Measurements from ENCODE around the gene NCBP3. TPM values are rescaled to one million over a fixed set of nuclear protein-coding genes. Genes with fewer than 3 reads are reported as not detected.

Gene NCBP3
- total and polyA plus RNA-seq, 2 donors (not counting 3 experiments of a cell fraction or from before 2014, with no cell fraction given), result 18.2 to 51.1 TPM

DNA sequence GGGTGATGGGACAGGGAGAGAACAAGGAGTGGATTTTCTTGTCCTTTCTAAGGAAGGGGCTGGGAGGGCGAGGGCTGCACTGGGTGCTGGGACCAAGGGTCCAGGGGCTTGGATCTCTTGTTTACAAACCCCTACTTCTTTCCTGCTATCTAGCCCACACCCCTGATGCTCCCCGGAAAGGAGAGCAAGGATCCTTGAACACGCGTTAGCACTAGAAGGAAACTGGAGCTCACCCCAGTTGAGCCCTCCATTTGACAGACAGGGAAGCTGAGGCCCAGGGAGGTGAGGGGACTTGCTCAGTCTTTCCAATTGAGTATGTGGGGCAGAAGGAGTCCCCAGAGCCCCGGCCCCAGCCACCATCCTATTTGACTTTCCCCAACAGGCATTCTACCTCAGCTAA, 40.5 kb downstream of the NCBP3 start:
- CTCF ChIA-PET, result interaction anchor here (0.9 kb wide), 1 partner anchor 70 kb away, joined by 3 read pairs; no protein-coding TSS in a partner anchor
- H3K9me1 ChIP-seq (replicated peaks; ENCODE audit: control insufficient read depth, extremely low read depth, insufficient read depth, low read length), result no peaks in the 10 kb centered on the region
- H3K27ac ChIP-seq (ENCODE audit: insufficient read depth, low read depth, low read length), result no peak overlapping the region
- no peak for FAIRE-seq
- dilution Hi-C loops (cut with MboI; ENCODE audit: extremely low pct_ligation_motif_present, low sequenced_read_pairs), result no loop called here
- DNase-seq (ENCODE audit: low read depth, low spot score), result no peak
- no peak for TF ChIP-seq CTCF (IDR thresholded peaks at IDR 0.05; ENCODE audit: extremely low read depth in 1 of 2, insufficient read depth in 1 of 2, low read depth in 1 of 2, low read length in 2 of 2)
- TF ChIP-seq EZH2 (IDR thresholded peaks at IDR 0.05; ENCODE audit: borderline replicate concordance, low read depth, low read length, severe bottlenecking), result no peak
- TF ChIP-seq POLR2A (IDR thresholded peaks at IDR 0.05; ENCODE audit: low read depth, low read length), result no peak
- TF ChIP-seq MAX (IDR thresholded peaks at IDR 0.05; ENCODE audit: insufficient read depth, insufficient read length), result no peak
- TF ChIP-seq JUN (IDR thresholded peaks at IDR 0.05; ENCODE audit: borderline replicate concordance, insufficient read depth, insufficient read length, low read depth), result no peak
- no peak for TF ChIP-seq MYC (IDR thresholded peaks at IDR 0.05; ENCODE audit: low read depth, low read length)
- TF ChIP-seq GATA2 (IDR thresholded peaks at IDR 0.05; ENCODE audit: insufficient read depth, insufficient read length, low read depth, low read length), result no peak
- no peak for TF ChIP-seq FOS (IDR thresholded peaks at IDR 0.05; ENCODE audit: borderline replicate concordance, insufficient read depth, low read length)
- TF ChIP-seq POLR2AphosphoS5 (IDR thresholded peaks at IDR 0.05; ENCODE audit: insufficient read depth, low read depth, low read length), result no peak
- no peaks in the 10 kb centered on the region for H3K79me2 ChIP-seq (ENCODE audit: control insufficient read depth, insufficient read depth, low read length)
- H3K9ac ChIP-seq (replicated peaks; ENCODE audit: extremely low read depth, insufficient read depth, low read length), result no peak overlapping the region
- H2AFZ ChIP-seq (ENCODE audit: low read depth, low read length), result no peak overlapping the region
- BruUV-seq (replicated peaks), result no TSS peak
- no peak overlapping the region for H3K4me2 ChIP-seq (ENCODE audit: insufficient read depth, low read length)
- no peaks in the 10 kb centered on the region for H3K4me1 ChIP-seq (ENCODE audit: control insufficient read depth, extremely low read depth, insufficient read depth, low read length)
- no peak overlapping the region for H3K4me3 ChIP-seq (replicated peaks in 1 of 3; ENCODE audit: insufficient read depth in 1 of 3, low read depth in 1 of 3, low read length in 3 of 3)
- no peaks in the 10 kb centered on the region for H3K27me3 ChIP-seq (ENCODE audit: control insufficient read depth in 2 of 2, insufficient read depth in 2 of 2, low read length in 2 of 2)
- H3K36me3 ChIP-seq (ENCODE audit: control insufficient read depth in 2 of 2, extremely low read depth in 1 of 2, insufficient read depth in 2 of 2, low read length in 2 of 2), result peaks cover 0 to 9% of the 10 kb centered on the region in 2 experiments
- POLR2A ChIA-PET, result no interaction called here
- H4K20me1 ChIP-seq (replicated peaks; ENCODE audit: control insufficient read depth, extremely low read depth, insufficient read depth, low read length), result no peaks in the 10 kb centered on the region
- intact Hi-C loops (cut with micrococcal nuclease), result no loop called here
- H3K9me3 ChIP-seq (replicated peaks; ENCODE audit: control insufficient read depth, insufficient read depth, low read length), result no peaks in the 10 kb centered on the region

All from endothelial cell of umbilical vein (primary cell).